ENCODE data around the gene PLEKHA7.
A peak's percentile ranks its signal among the peaks of the same experiment; 100 is the strongest.
"Not testable (repeated sequence)": the region's sequence is repeated elsewhere in the genome, so short reads cannot be mapped to it uniquely, and the experiment has no call there.

The PLEKHA7 gene

GRCh38 chr11:17014321-17014832 is at the start of gene PLEKHA7:
Gene PLEKHA7 (minus strand): TSS chr11:17014414. CDS start chr11:17014401, 13 bp downstream.
- TF ChIP-seq CTCF (IDR thresholded peaks at IDR 0.05; ENCODE audit: low read depth, low read length), result no peak
- DNase-seq (ENCODE audit: low read depth in 2 of 2), result no peak
- H3K4me3 ChIP-seq (replicated peaks in 1 of 2; ENCODE audit: low read depth in 2 of 2, low read length in 2 of 2), result peak within 1 kb of the TSS; percentile 42 to 46

DNA sequence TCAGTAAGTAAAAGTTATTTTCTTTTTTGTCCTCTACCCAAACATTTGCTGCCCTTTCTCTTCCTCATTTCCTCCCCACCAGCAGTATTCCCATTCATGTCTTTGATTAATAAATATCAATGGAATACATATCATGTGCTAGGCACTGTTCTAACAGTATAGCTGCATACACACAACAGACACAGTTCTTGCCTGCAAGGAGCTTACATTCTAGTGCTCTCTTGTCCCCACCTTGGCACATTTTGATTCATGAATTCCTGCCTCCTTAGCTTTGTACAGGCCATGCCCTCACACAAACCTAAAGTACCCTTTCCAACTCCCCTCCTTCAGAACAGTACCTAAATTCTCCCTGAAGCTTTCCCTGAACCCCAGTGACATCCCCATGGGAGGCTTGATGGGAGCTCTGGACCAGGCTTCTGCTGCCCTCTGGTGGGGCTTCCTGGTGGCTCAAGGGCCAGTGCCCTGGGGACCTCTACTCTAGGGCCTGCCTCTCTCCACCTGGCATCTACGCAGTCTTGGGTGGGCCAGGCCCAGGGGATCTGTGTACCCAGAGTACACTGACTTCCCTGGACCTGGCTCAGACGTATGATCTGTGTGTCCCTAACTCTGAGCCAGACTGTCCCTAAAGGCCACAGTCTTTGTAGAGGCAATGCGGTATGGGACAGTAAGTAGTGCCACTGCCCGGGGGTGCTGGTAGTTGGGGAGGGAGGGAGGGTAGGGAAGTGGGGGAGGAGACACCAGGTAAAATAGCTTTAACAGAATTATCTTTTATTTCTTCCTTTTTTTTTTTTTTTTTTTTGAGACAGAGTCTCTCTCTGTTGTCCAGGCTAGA is 49.2 kb upstream of the PLEKHA7 start:
- TF ChIP-seq CTCF (IDR thresholded peaks at IDR 0.05; ENCODE audit: low read depth, low read length), result peak; percentile 98
- DNase-seq (ENCODE audit: low read depth in 2 of 2), result peak; percentile 66 to 73
- H3K4me3 ChIP-seq (replicated peaks in 1 of 2; ENCODE audit: low read depth in 2 of 2, low read length in 2 of 2), result no peak overlapping the region

DNA sequence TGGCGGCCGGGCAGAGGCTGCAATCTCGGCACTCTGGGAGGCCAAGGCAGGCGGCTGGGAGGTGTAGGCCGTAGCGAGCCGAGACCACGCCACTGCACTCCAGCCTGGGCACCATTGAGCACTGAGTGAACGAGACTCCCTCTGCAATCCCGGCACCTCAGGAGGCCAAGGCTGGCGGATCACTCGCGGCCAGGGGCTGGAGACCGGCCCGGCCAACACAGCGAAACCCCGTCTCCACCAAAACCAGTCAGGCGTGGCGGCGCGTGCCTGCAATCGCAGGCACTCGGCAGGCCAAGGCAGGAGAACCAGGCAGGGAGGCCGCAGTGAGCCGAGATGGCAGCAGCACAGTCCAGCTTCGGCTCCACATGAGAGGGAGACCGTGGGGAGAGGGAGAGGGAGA is 36.9 kb upstream of the PLEKHA7 start:
- not testable (repeated sequence) for DNase-seq (ENCODE audit: low read depth in 2 of 2); H3K4me3 ChIP-seq (replicated peaks in 1 of 2; ENCODE audit: low read depth in 2 of 2, low read length in 2 of 2)

GRCh38 chr11:17048491-17048890 is 34.3 kb upstream of the PLEKHA7 start:
- H3K4me3 ChIP-seq (replicated peaks in 1 of 2; ENCODE audit: low read depth in 2 of 2, low read length in 2 of 2); DNase-seq (ENCODE audit: low read depth in 2 of 2): not testable (repeated sequence)

DNA sequence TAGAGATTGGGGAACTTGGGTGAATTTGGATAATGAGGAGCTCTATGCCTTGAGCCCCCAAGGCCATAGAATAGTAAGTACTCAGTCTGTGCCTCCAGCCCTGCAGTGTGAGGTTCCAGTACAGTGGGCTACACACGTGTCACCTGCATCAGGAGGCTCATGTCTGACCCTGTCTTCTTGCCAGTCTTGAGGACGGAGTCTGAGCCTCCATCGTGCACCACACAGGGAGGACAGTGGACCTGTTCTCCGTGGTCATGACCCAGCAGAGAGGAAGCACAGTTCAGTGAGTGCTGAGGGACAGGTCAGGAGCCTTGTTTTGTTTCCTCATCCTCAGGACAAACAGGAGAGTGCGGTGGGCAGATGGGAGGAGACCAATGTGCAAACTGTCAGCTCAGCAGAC is 32.5 kb upstream of the PLEKHA7 start:
- no peak for TF ChIP-seq CTCF (IDR thresholded peaks at IDR 0.05; ENCODE audit: low read depth, low read length)
- no peak for DNase-seq (ENCODE audit: low read depth in 2 of 2)
- H3K4me3 ChIP-seq (replicated peaks in 1 of 2; ENCODE audit: low read depth in 2 of 2, low read length in 2 of 2), result no peak overlapping the region

- no peak for TF ChIP-seq CTCF (IDR thresholded peaks at IDR 0.05; ENCODE audit: low read depth, low read length)
- no peak overlapping the region for H3K4me3 ChIP-seq (replicated peaks in 1 of 2; ENCODE audit: low read depth in 2 of 2, low read length in 2 of 2)
- no peak for DNase-seq (ENCODE audit: low read depth in 2 of 2)
Observed at GRCh38 chr11:17036666-17037658, 22.7 kb upstream of the PLEKHA7 start.

DNA sequence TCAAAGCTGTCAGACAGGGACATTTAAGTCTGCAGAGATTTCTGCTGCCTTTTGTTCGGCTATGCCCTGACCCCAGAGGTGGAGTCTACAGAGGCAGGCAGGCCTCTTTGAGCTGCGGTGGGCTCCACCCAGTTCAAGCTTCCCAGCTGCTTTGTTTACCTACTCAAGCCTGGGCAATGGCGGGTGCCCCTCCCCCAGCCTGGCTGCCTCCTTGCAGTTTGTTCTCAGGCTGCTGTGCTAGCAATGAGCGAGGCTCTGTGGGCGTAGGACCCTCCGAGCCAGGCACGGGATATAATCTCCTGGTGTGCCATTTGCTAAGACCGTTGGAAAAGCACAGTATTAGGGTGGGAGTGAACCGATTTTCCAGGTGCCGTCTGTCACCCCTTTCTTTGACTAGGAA is 19.8 kb upstream of the PLEKHA7 start:
- H3K4me3 ChIP-seq (replicated peaks in 1 of 2; ENCODE audit: low read depth in 2 of 2, low read length in 2 of 2); DNase-seq (ENCODE audit: low read depth in 2 of 2): not testable (repeated sequence)

GRCh38 chr11:17026487-17027082 is 12.4 kb upstream of the PLEKHA7 start:
- no peak for DNase-seq (ENCODE audit: low read depth in 2 of 2)
- TF ChIP-seq CTCF (IDR thresholded peaks at IDR 0.05; ENCODE audit: low read depth, low read length), result no peak
- no peak overlapping the region for H3K4me3 ChIP-seq (replicated peaks in 1 of 2; ENCODE audit: low read depth in 2 of 2, low read length in 2 of 2)
